ENCODE data around the gene GINS1.

GINS1 gene

GRCh38 chr20:25407311-25408169 lies at the start of gene GINS1:
Gene GINS1 (plus strand): TSS chr20:25407673. CDS start chr20:25407821, 148 bp downstream.
- no peaks in the 10 kb centered on the region for H4K20me1 ChIP-seq (ENCODE audit: insufficient read depth, low read length)
- H3K9me3 ChIP-seq (ENCODE audit: low read length) = peaks cover 10% of the 10 kb centered on the region
- H3F3A ChIP-seq (ENCODE audit: insufficient read depth, low read length) = no peaks in the 10 kb centered on the region
- H3K9me2 ChIP-seq (ENCODE audit: low read depth, low read length) = no peaks in the 10 kb centered on the region
- peak within 1 kb of the TSS; percentile 87 for H3K9ac ChIP-seq (ENCODE audit: low read length)
- H3K27me3 ChIP-seq (ENCODE audit: insufficient read depth, low read length) = no peaks in the 10 kb centered on the region
- H3K36me3 ChIP-seq (ENCODE audit: insufficient read depth, low read length) = peaks cover 7% of the 10 kb centered on the region
- peak within 1 kb of the TSS; percentile 10 for H3K27ac ChIP-seq (ENCODE audit: low read depth, low read length, poor library complexity, severe bottlenecking)
- H3K4me3 ChIP-seq (ENCODE audit: low read depth, low read length, poor library complexity, severe bottlenecking) = peak within 1 kb of the TSS; percentile 71
- H2AFZ ChIP-seq (ENCODE audit: low read length) = peak within 1 kb of the TSS; percentile 87
- peak within 1 kb of the TSS; percentile 83 for H3K4me2 ChIP-seq (ENCODE audit: low read length)
- peaks cover 15% of the 10 kb centered on the region for H3K79me2 ChIP-seq (ENCODE audit: insufficient read depth, low read length)
- peaks cover 23% of the 10 kb centered on the region for H3K4me1 ChIP-seq (ENCODE audit: insufficient read depth, low read length, severe bottlenecking)
- TF ChIP-seq CTCF (IDR thresholded peaks at IDR 0.05; ENCODE audit: low read length) (no peak), EZH2 (IDR thresholded peaks at IDR 0.05; ENCODE audit: borderline replicate concordance, low read length) (no peak)

GRCh38 chr20:25360631-25361286 lies 46.7 kb upstream of the GINS1 start:
- no peak overlapping the region for H3K4me3 ChIP-seq (ENCODE audit: low read depth, low read length, poor library complexity, severe bottlenecking)
- H3K36me3 ChIP-seq (ENCODE audit: insufficient read depth, low read length) = peaks cover 6% of the 10 kb centered on the region
- H3K9me3 ChIP-seq (ENCODE audit: low read length) = peaks cover 3% of the 10 kb centered on the region; the same call in 1 of the 2 replicates
- no peaks in the 10 kb centered on the region for H3F3A ChIP-seq (ENCODE audit: insufficient read depth, low read length)
- H3K9ac ChIP-seq (ENCODE audit: low read length) = peak overlapping the region; percentile 18; the same call in 1 of the 2 replicates
- H3K9me2 ChIP-seq (ENCODE audit: low read depth, low read length) = no peaks in the 10 kb centered on the region
- H3K4me2 ChIP-seq (ENCODE audit: low read length) = peak overlapping the region; percentile 44; the same call in 1 of the 2 replicates
- peaks cover 18% of the 10 kb centered on the region for H3K4me1 ChIP-seq (ENCODE audit: insufficient read depth, low read length, severe bottlenecking)
- no peak overlapping the region for H2AFZ ChIP-seq (ENCODE audit: low read length)
- no peaks in the 10 kb centered on the region for H3K27me3 ChIP-seq (ENCODE audit: insufficient read depth, low read length)
- H3K79me2 ChIP-seq (ENCODE audit: insufficient read depth, low read length) = peaks cover 12% of the 10 kb centered on the region; the same call in 1 of the 2 replicates
- TF ChIP-seq CTCF (IDR thresholded peaks at IDR 0.05; ENCODE audit: low read length) (no peak), EZH2 (IDR thresholded peaks at IDR 0.05; ENCODE audit: borderline replicate concordance, low read length) (no peak)
- H3K27ac ChIP-seq (ENCODE audit: low read depth, low read length, poor library complexity, severe bottlenecking) = peak overlapping the region; percentile 75
- H4K20me1 ChIP-seq (ENCODE audit: insufficient read depth, low read length) = no peaks in the 10 kb centered on the region

- Histone ChIP-seq H2AFZ (ENCODE audit: low read length) (no peak overlapping the region), H3K36me3 (ENCODE audit: insufficient read depth, low read length) (peaks cover 6% of the 10 kb centered on the region), H3K27me3 (ENCODE audit: insufficient read depth, low read length) (no peaks in the 10 kb centered on the region), H3K9ac (ENCODE audit: low read length) (peak overlapping the region; percentile 18; the same call in 1 of the 2 replicates), H3K4me1 (ENCODE audit: insufficient read depth, low read length, severe bottlenecking) (peaks cover 18% of the 10 kb centered on the region), H4K20me1 (ENCODE audit: insufficient read depth, low read length) (no peaks in the 10 kb centered on the region), H3F3A (ENCODE audit: insufficient read depth, low read length) (no peaks in the 10 kb centered on the region), H3K4me3 (ENCODE audit: low read depth, low read length, poor library complexity, severe bottlenecking) (no peak overlapping the region), H3K27ac (ENCODE audit: low read depth, low read length, poor library complexity, severe bottlenecking) (peak overlapping the region; percentile 75), H3K79me2 (ENCODE audit: insufficient read depth, low read length) (peaks cover 12% of the 10 kb centered on the region; the same call in 1 of the 2 replicates), H3K9me2 (ENCODE audit: low read depth, low read length) (no peaks in the 10 kb centered on the region), H3K4me2 (ENCODE audit: low read length) (peak overlapping the region; percentile 44; the same call in 1 of the 2 replicates), H3K9me3 (ENCODE audit: low read length) (peaks cover 3% of the 10 kb centered on the region; the same call in 1 of the 2 replicates)
- TF ChIP-seq EZH2 (IDR thresholded peaks at IDR 0.05; ENCODE audit: borderline replicate concordance, low read length) (no peak), CTCF (IDR thresholded peaks at IDR 0.05; ENCODE audit: low read length) (no peak)
Observed at GRCh38 chr20:25361287-25361683, 46.2 kb upstream of the GINS1 start.
